Testis (tissue), 3 donors: ENCODE measurements around the gene COMMD3. TPM values are rescaled to one million over a fixed set of nuclear protein-coding genes. Genes with fewer than 3 reads are reported as not detected.

Experiments
- DNase-seq: peaks from one replicate; pipeline ENCODE4 v3.0.0-alpha.2; 2019
- H3K27ac ChIP-seq, 2 donors: fragments of 200-600 bp; sonication (generic); one replicate each; pipeline ENCODE4 v1.5.1; 2019
- H3K27me3 ChIP-seq: fragments of 200-600 bp; sonication (generic); one replicate; pipeline ENCODE4 v1.5.1; 2019
- H3K36me3 ChIP-seq: fragments of 200-600 bp; sonication (generic); one replicate; pipeline ENCODE4 v1.5.1; 2017; ENCODE audit warnings: low read depth; ENCODE audit errors: missing control alignments
- H3K4me1 ChIP-seq: fragments of 200-600 bp; sonication (generic); one replicate; pipeline ENCODE4 v1.5.1; 2019
- H3K4me3 ChIP-seq, 2 donors: fragments of 200-600 bp; sonication (generic); one replicate each; pipeline ENCODE4 v1.5.1; 2017 to 2019
- H3K9me3 ChIP-seq: fragments of 200-600 bp; sonication (generic); one replicate; pipeline ENCODE4 v1.5.1; 2017
- CTCF ChIP-seq, 3 experiments: fragments of 450-650 bp in 2 of 3; fragments of 200-600 bp in 1 of 3; sonication (generic) in 1 of 3; IDR thresholded peaks; one replicate each; pipeline ENCODE4 v1.5.1; 2016 to 2019; ENCODE audit warnings: antibody characterized with exemption in 3 of 3, mild to moderate bottlenecking in 2 of 3, moderate library complexity in 1 of 3
- POLR2A ChIP-seq: fragments of 450-650 bp; IDR thresholded peaks from one replicate; pipeline ENCODE4 v1.6.1; 2017; ENCODE audit warnings: antibody characterized with exemption, mild to moderate bottlenecking, moderate library complexity
- WGBS, 2 donors: methylation state at CpG; one replicate each; pipeline ENCODE4 v1.1.5; 2018; 5-methylcytosine and 5-hydroxymethylcytosine counted together
- intact Hi-C: fragments of 100-400 bp; cut with DNase I; formaldehyde crosslinking; loops from one replicate; pipeline ENCODE4 v1.15.1; 2023; ENCODE audit warnings: low total_unique reads
- polyA plus RNA-seq: library from polyadenylated mRNA; stranded (reverse); fragments of 350-450 nt; fragmentation: Illumina TruSeq; extraction: RNeasy Lipid Tissue Mini Kit (QIAGEN cat#74804); gene quantifications from one replicate; pipeline ENCODE4 v1.2.3, GENCODE V29; 2014; ENCODE audit warnings: low read depth, low replicate concordance; ENCODE audit not compliant: insufficient read depth
- total RNA-seq, 2 donors: library from RNA; depleted of rRNA; stranded (reverse); fragments of >200 nt; gene quantifications; one replicate each; pipeline ENCODE4 v1.2.3, GENCODE V29; 2016

The COMMD3 gene
- total and polyA plus RNA-seq, 3 donors from 2014 or later, result 40.6 to 70.2 (median 42.5) TPM

DNA sequence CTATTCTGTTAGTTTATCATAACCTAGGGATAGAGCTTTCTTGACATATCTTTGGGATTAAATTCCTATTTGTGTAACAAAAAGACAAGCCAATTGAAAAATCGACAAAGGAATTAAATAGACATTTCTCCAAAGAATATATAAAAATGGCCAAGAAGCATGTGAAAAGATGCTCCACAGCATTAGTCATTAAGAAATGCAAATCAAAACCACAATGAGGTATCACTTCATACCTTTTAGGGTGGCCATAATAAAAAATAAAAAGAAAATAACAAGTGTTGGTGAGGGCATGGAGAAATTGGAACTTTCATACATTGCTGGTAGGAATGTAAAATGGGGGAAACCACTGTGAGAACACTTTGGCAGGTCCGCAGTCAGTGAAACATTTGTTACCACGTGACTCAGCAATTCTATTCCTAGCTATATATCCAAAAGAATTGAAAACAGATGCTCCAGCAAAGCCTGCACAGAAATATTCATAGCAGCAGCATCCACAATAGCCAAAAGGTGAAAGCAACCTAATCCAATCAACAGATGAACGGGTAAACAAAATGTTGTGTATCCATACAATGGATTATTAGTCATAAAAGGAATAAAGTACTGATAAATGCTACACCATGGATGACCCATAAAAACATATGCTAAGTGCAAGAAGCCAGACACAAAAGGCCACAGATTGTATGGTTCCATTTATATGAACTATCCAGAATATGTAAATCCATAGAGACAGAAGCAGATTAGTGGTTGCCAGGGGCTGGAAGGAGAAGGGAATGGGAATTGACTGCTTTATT, 49.7 kb downstream of the COMMD3 start:
- Histone ChIP-seq H3K27me3 (no peaks in the 10 kb centered on the region), H3K27ac (no peak overlapping the region), H3K36me3 (no peaks in the 10 kb centered on the region), H3K4me1 (no peaks in the 10 kb centered on the region), H3K4me3 (no peak overlapping the region), H3K9me3 (no peaks in the 10 kb centered on the region)
- intact Hi-C loops, result no loop called here
- WGBS, 2 donors, result 78 to 87% methylated on average over 4 of the region's 4 CpGs
- TF ChIP-seq CTCF (IDR thresholded peaks at IDR 0.05) (no peak), POLR2A (no peak)
- no peak for DNase-seq

DNA sequence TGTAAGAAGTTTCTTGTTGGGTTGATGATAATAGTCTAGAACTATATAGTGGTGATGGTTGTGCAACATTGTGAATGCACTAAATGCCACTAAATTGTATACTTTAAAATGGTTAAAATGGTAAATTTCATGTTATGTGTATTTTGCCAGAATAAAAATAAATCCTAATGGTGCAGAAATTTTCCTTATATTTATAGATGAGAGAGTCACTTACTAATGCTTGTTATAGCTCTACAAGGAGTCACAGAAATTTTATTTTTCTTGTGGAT, 50.2 kb downstream of the COMMD3 start:
- Histone ChIP-seq H3K27me3 (no peaks in the 10 kb centered on the region), H3K4me3 (no peak overlapping the region), H3K27ac (no peak overlapping the region), H3K36me3 (no peaks in the 10 kb centered on the region), H3K4me1 (no peaks in the 10 kb centered on the region), H3K9me3 (no peaks in the 10 kb centered on the region)
- TF ChIP-seq CTCF (IDR thresholded peaks at IDR 0.05) (no peak), POLR2A (no peak)
- intact Hi-C loops, result no loop called here
- no peak for DNase-seq

GRCh38 chr10:22366771-22367170, 50.6 kb downstream of the COMMD3 start:
- intact Hi-C loops, result no loop called here
- no peak overlapping the region for H3K4me3 ChIP-seq
- TF ChIP-seq CTCF (IDR thresholded peaks at IDR 0.05) (no peak), POLR2A (no peak)
- WGBS, 2 donors, result 67 to 77% methylated on average over 2 of the region's 2 CpGs
- H3K9me3 ChIP-seq, result no peaks in the 10 kb centered on the region
- H3K27me3 ChIP-seq, result no peaks in the 10 kb centered on the region
- no peak for DNase-seq
- H3K27ac ChIP-seq, result no peak overlapping the region
- H3K4me1 ChIP-seq, result no peaks in the 10 kb centered on the region
- no peaks in the 10 kb centered on the region for H3K36me3 ChIP-seq

- peaks cover 6% of the 10 kb centered on the region for H3K4me1 ChIP-seq
- intact Hi-C loops, result no loop called here
- no peaks in the 10 kb centered on the region for H3K36me3 ChIP-seq
- no peaks in the 10 kb centered on the region for H3K27me3 ChIP-seq
- TF ChIP-seq CTCF (IDR thresholded peaks at IDR 0.05) (no peak), POLR2A (no peak)
- H3K27ac ChIP-seq, result no peak overlapping the region
- no peak overlapping the region for H3K4me3 ChIP-seq
- 89 to 100% methylated on average over 1 of the region's 1 CpG for WGBS, 2 donors
- H3K9me3 ChIP-seq, result no peaks in the 10 kb centered on the region
- no peak for DNase-seq
These were observed 51.3 kb downstream of the COMMD3 start for GRCh38 chr10:22367471-22367870.

DNA sequence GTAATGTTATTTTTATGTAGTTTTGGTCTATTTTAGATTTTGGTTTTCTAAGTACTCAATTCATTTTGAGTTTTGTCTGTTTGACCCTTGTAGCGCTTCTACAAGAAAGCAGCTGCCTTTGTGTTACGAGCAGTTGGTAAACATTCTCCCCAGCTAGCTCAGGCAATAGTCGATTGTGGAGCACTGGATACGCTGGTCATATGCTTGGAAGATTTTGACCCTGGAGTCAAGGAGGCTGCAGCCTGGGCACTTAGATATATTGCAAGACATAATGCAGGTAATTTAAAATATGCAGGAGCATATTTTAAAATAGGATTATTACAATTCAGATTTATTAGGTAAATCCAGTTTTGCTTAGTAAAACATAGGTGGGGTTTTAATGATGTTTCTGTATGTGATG, 52.2 kb downstream of the COMMD3 start:
- TF ChIP-seq POLR2A, result no peak
- no peak for DNase-seq
- Histone ChIP-seq H3K36me3 (no peaks in the 10 kb centered on the region), H3K9me3 (no peaks in the 10 kb centered on the region), H3K27ac (no peak overlapping the region), H3K27me3 (no peaks in the 10 kb centered on the region), H3K4me1 (peaks cover 8% of the 10 kb centered on the region), H3K4me3 (no peak overlapping the region)
- intact Hi-C loops, result no loop called here
- 90 to 94% methylated on average over 4 of the region's 4 CpGs for WGBS, 2 donors
